Activated CD8-positive, alpha-beta T cell treated with anti-CD3 and anti-CD28 coated beads, Interleukin-2, amount 10 ng/mL, durations not matched to agents 7 days and 5 days (primary cell): Measurements from ENCODE around the gene FES. TPM values are rescaled to one million over a fixed set of nuclear protein-coding genes. Genes with fewer than 3 reads are reported as not detected.

ENCODE experiments used
- ATAC-seq: fragments of 150-1000 bp; cut with Tn5 transposase; one replicate; pipeline ENCODE4 v1.10.0; 2021; ENCODE audit warnings: moderate library complexity
- CTCF ChIA-PET: fragments of 350-600 bp; sonication (Branson Sonifier 250); formaldehyde crosslinking; loops from one replicate; lab custom pipeline; 2021; ENCODE audit warnings: antibody characterized with exemption; lab: Charles Lee
- POLR2A ChIA-PET: fragments of 350-600 bp; sonication (Branson Sonifier 250); formaldehyde crosslinking; loops from one replicate; lab custom pipeline; 2021; ENCODE audit warnings: antibody characterized with exemption; lab: Charles Lee
- DNase-seq: peaks from one replicate; pipeline ENCODE4 v3.0.0-alpha.2; 2020
- H3K27ac Mint-ChIP-seq: one replicate; pipeline ENCODE4 v1.8.0; 2021; ENCODE audit warnings: mild to moderate bottlenecking, mixed read lengths
- H3K27me3 Mint-ChIP-seq: one replicate; pipeline ENCODE4 v1.8.0; 2021; ENCODE audit warnings: low read depth, mixed read lengths
- H3K36me3 Mint-ChIP-seq: one replicate; pipeline ENCODE4 v1.8.0; 2021; ENCODE audit warnings: low read depth, mixed read lengths
- H3K4me1 Mint-ChIP-seq: one replicate; pipeline ENCODE4 v1.8.0; 2021; ENCODE audit warnings: low read depth, mixed read lengths
- H3K4me3 Mint-ChIP-seq: one replicate; pipeline ENCODE4 v1.8.0; 2021; ENCODE audit warnings: mild to moderate bottlenecking, mixed read lengths
- H3K9me3 Mint-ChIP-seq: one replicate; pipeline ENCODE4 v1.8.0; 2022; ENCODE audit warnings: mixed read lengths; ENCODE audit not compliant: insufficient read depth
- total RNA-seq, 2 experiments: library from RNA; stranded (reverse); gene quantifications; one replicate each; pipeline ENCODE4 v1.2.3, GENCODE V29; 2021

Gene FES
- total RNA-seq, 2 experiments from 2014 or later: 10.5 to 11.1 TPM

GRCh38 chr15:90884719-90885431, 571 bp downstream of the FES start:
- H3K36me3 Mint-ChIP-seq: peaks cover 25% of the 10 kb centered on the region
- H3K27ac Mint-ChIP-seq: peak overlapping the region; percentile 79
- no peaks in the 10 kb centered on the region for H3K27me3 Mint-ChIP-seq
- DNase-seq: no peak
- ATAC-seq: peak; percentile 3
- H3K4me3 Mint-ChIP-seq: peak overlapping the region; percentile 52
- CTCF ChIA-PET: interaction anchor here (0.5 to 3.9 kb wide), 52 partner anchors 10 to 577 kb away, joined by 3 to 50 read pairs (median 7); partner anchors contain the start of genes BLM, FURIN, HDDC3 and MAN2A2
- no peaks in the 10 kb centered on the region for H3K9me3 Mint-ChIP-seq
- POLR2A ChIA-PET: interaction anchor here (1.6 to 2.4 kb wide), 2 partner anchors 11 to 168 kb away, joined by 7 to 10 read pairs; partner anchors contain the start of gene BLM
- peaks cover 39% of the 10 kb centered on the region for H3K4me1 Mint-ChIP-seq

GRCh38 chr15:90885432-90886290, 1.4 kb downstream of the FES start:
- Mint-ChIP-seq H3K36me3 (peaks cover 19% of the 10 kb centered on the region), H3K4me1 (peaks cover 42% of the 10 kb centered on the region), H3K9me3 (no peaks in the 10 kb centered on the region), H3K27me3 (no peaks in the 10 kb centered on the region), H3K27ac (peak overlapping the region; percentile 79), H3K4me3 (peak overlapping the region; percentile 52)
- ChIA-PET POLR2A (interaction anchor here (0.6 to 2.4 kb wide), 5 partner anchors 12 to 238 kb away, joined by 3 to 10 read pairs (median 5); partner anchors contain the start of gene BLM), CTCF (interaction anchor here (0.5 to 3.9 kb wide), 79 partner anchors 9 to 578 kb away, joined by 3 to 50 read pairs (median 5); partner anchors contain the start of genes BLM, FURIN, HDDC3 and MAN2A2)
- ATAC-seq: peak; percentile 76
- DNase-seq: peak; percentile 86

GRCh38 chr15:90886291-90886614, 1.9 kb downstream of the FES start:
- Mint-ChIP-seq H3K9me3 (no peaks in the 10 kb centered on the region), H3K36me3 (peaks cover 17% of the 10 kb centered on the region), H3K4me3 (no peak overlapping the region), H3K27me3 (no peaks in the 10 kb centered on the region), H3K27ac (peak overlapping the region; percentile 79), H3K4me1 (peaks cover 42% of the 10 kb centered on the region)
- no peak for ATAC-seq
- CTCF ChIA-PET: interaction anchor here (0.7 to 3.9 kb wide), 71 partner anchors 9 to 579 kb away, joined by 3 to 50 read pairs (median 5); partner anchors contain the start of genes BLM, FURIN, HDDC3 and MAN2A2
- no peak for DNase-seq
- POLR2A ChIA-PET: interaction anchor here (0.8 to 2.4 kb wide), 2 partner anchors 13 to 238 kb away, joined by 3 to 7 read pairs; no protein-coding TSS in a partner anchor

- H3K27ac Mint-ChIP-seq: no peak overlapping the region
Observed at GRCh38 chr15:90887037-90887481, 2.8 kb downstream of the FES start.

GRCh38 chr15:90889313-90889730, 5.0 kb downstream of the FES start:
- peaks cover 31% of the 10 kb centered on the region for H3K4me1 Mint-ChIP-seq
- ChIA-PET CTCF (interaction anchor here (0.9 to 1.7 kb wide), 4 partner anchors 43 to 570 kb away, joined by 3 to 10 read pairs (median 5); partner anchors contain the start of genes HDDC3 and UNC45A), POLR2A (no interaction called here)
- H3K27ac Mint-ChIP-seq: no peak overlapping the region
- H3K9me3 Mint-ChIP-seq: no peaks in the 10 kb centered on the region
- DNase-seq (peak; percentile 38), ATAC-seq (peak; percentile 42)
- H3K36me3 Mint-ChIP-seq: peaks cover 22% of the 10 kb centered on the region
- H3K27me3 Mint-ChIP-seq: no peaks in the 10 kb centered on the region
- no peak overlapping the region for H3K4me3 Mint-ChIP-seq

More at GRCh38 chr15:90887037-90887481, 2.8 kb downstream of the FES start:
- POLR2A ChIA-PET: no interaction called here
- Mint-ChIP-seq H3K4me3 (no peak overlapping the region), H3K27me3 (no peaks in the 10 kb centered on the region), H3K4me1 (peaks cover 42% of the 10 kb centered on the region), H3K36me3 (peaks cover 16% of the 10 kb centered on the region), H3K9me3 (no peaks in the 10 kb centered on the region)
- DNase-seq: no peak
- no peak for ATAC-seq
- CTCF ChIA-PET: interaction anchor here (1.0 to 3.9 kb wide), 19 partner anchors 14 to 405 kb away, joined by 3 to 50 read pairs (median 15); partner anchors contain the start of genes BLM, HDDC3, MAN2A2 and UNC45A

- H3K4me1 Mint-ChIP-seq: peaks cover 27% of the 10 kb centered on the region
- no peak overlapping the region for H3K27ac Mint-ChIP-seq
- ATAC-seq: no peak
- no peak for DNase-seq
- no peaks in the 10 kb centered on the region for H3K9me3 Mint-ChIP-seq
- ChIA-PET CTCF (interaction anchor here (0.9 to 1.7 kb wide), 4 partner anchors 43 to 570 kb away, joined by 3 to 10 read pairs (median 5); partner anchors contain the start of genes HDDC3 and UNC45A), POLR2A (interaction anchor here (0.7 kb wide), 1 partner anchor 18 kb away, joined by 3 read pairs; no protein-coding TSS in a partner anchor)
- H3K36me3 Mint-ChIP-seq: peaks cover 22% of the 10 kb centered on the region
- H3K27me3 Mint-ChIP-seq: no peaks in the 10 kb centered on the region
- no peak overlapping the region for H3K4me3 Mint-ChIP-seq
Observed at GRCh38 chr15:90889736-90890456, 5.6 kb downstream of the FES start.

- ATAC-seq: no peak
Observed at GRCh38 chr15:90890839-90891238, 6.5 kb downstream of the FES start.

GRCh38 chr15:90891346-90891949, 7.1 kb downstream of the FES start:
- DNase-seq (no peak), ATAC-seq (no peak)
- Mint-ChIP-seq H3K4me1 (peaks cover 12% of the 10 kb centered on the region), H3K9me3 (no peaks in the 10 kb centered on the region), H3K36me3 (peaks cover 22% of the 10 kb centered on the region), H3K27me3 (no peaks in the 10 kb centered on the region), H3K4me3 (no peak overlapping the region), H3K27ac (no peak overlapping the region)
- CTCF ChIA-PET: interaction anchor here (0.7 kb wide), 1 partner anchor 197 kb away, joined by 3 read pairs; no protein-coding TSS in a partner anchor
- POLR2A ChIA-PET: interaction anchor here (1.7 kb wide), 1 partner anchor 12 kb away, joined by 5 read pairs; the partner anchor contains the start of gene MAN2A2

More at GRCh38 chr15:90890839-90891238, 6.5 kb downstream of the FES start:
- DNase-seq: no peak
- H3K36me3 Mint-ChIP-seq: peaks cover 26% of the 10 kb centered on the region
- no peaks in the 10 kb centered on the region for H3K9me3 Mint-ChIP-seq
- H3K27ac Mint-ChIP-seq: no peak overlapping the region
- CTCF ChIA-PET: interaction anchor here (0.7 kb wide), 1 partner anchor 196 kb away, joined by 3 read pairs; no protein-coding TSS in a partner anchor
- no peaks in the 10 kb centered on the region for H3K27me3 Mint-ChIP-seq
- H3K4me3 Mint-ChIP-seq: no peak overlapping the region
- H3K4me1 Mint-ChIP-seq: peaks cover 18% of the 10 kb centered on the region
- POLR2A ChIA-PET: no interaction called here

GRCh38 chr15:90892023-90892422, 7.7 kb downstream of the FES start:
- Mint-ChIP-seq H3K4me1 (peaks cover 11% of the 10 kb centered on the region), H3K27me3 (no peaks in the 10 kb centered on the region), H3K27ac (no peak overlapping the region), H3K4me3 (no peak overlapping the region), H3K36me3 (peaks cover 22% of the 10 kb centered on the region), H3K9me3 (no peaks in the 10 kb centered on the region)
- ATAC-seq: no peak
- CTCF ChIA-PET: no interaction called here
- POLR2A ChIA-PET: interaction anchor here (1.7 kb wide), 1 partner anchor 11 kb away, joined by 5 read pairs; the partner anchor contains the start of gene MAN2A2
- DNase-seq: no peak

- peaks cover 11% of the 10 kb centered on the region for H3K4me1 Mint-ChIP-seq
- H3K9me3 Mint-ChIP-seq: no peaks in the 10 kb centered on the region
- peaks cover 19% of the 10 kb centered on the region for H3K36me3 Mint-ChIP-seq
- H3K27me3 Mint-ChIP-seq: no peaks in the 10 kb centered on the region
- DNase-seq (no peak), ATAC-seq (no peak)
- H3K4me3 Mint-ChIP-seq: no peak overlapping the region
- POLR2A ChIA-PET: interaction anchor here (1.7 kb wide), 1 partner anchor 10 kb away, joined by 5 read pairs; the partner anchor contains the start of gene MAN2A2
- CTCF ChIA-PET: interaction anchor here (17.2 kb wide), 1 partner anchor 38 kb away, joined by 328 read pairs; the partner anchor contains the start of genes HDDC3 and UNC45A
- no peak overlapping the region for H3K27ac Mint-ChIP-seq
Observed at GRCh38 chr15:90892498-90893174, 8.3 kb downstream of the FES start.
